ENCODE measurements around the gene NFYA. TPM values are rescaled to one million over a fixed set of nuclear protein-coding genes. Genes with fewer than 3 reads are reported as not detected.
A peak's percentile ranks its signal among the peaks of the same experiment; 100 is the strongest.

The NFYA gene
- total RNA-seq, 1 experiment from 2014 or later: 34.7 TPM

- TF ChIP-seq ZSCAN18 (CRISPR knock-in tag; IDR thresholded peaks at IDR 0.05): no peak
- no peak for TF ChIP-seq FOXP1 (CRISPR knock-in tag; IDR thresholded peaks at IDR 0.05; ENCODE audit: borderline replicate concordance)
- TF ChIP-seq HMGA2 (CRISPR knock-in tag; IDR thresholded peaks at IDR 0.05): no peak
- TF ChIP-seq ATF6 (CRISPR knock-in tag; IDR thresholded peaks at IDR 0.05): no peak
- TF ChIP-seq TEAD1 (CRISPR knock-in tag; IDR thresholded peaks at IDR 0.05): no peak
These were observed 46.7 kb upstream of the NFYA start (continued) for GRCh38 chr6:41025966-41026530.

- TF ChIP-seq ESRRA (CRISPR knock-in tag; IDR thresholded peaks at IDR 0.05; ENCODE audit: borderline replicate concordance) (no peak), E2F5 (CRISPR knock-in tag; IDR thresholded peaks at IDR 0.05) (no peak), EMX1 (CRISPR knock-in tag; IDR thresholded peaks at IDR 0.05) (no peak), GRHL2 (CRISPR knock-in tag; IDR thresholded peaks at IDR 0.05; ENCODE audit: insufficient replicate concordance, severe bottlenecking) (no peak), ZNF396 (CRISPR knock-in tag; IDR thresholded peaks at IDR 0.05; ENCODE audit: borderline replicate concordance) (no peak), PRDM15 (CRISPR knock-in tag; IDR thresholded peaks at IDR 0.05) (no peak), E2F4 (CRISPR knock-in tag; IDR thresholded peaks at IDR 0.05; ENCODE audit: borderline replicate concordance, low read depth) (no peak), ZMAT4 (CRISPR knock-in tag; IDR thresholded peaks at IDR 0.05) (no peak)
- Mint-ChIP-seq H3K27me3 (ENCODE audit: low read depth) (no peaks in the 10 kb centered on the region; the same call in 1 of the 2 replicates), H3K36me3 (no peaks in the 10 kb centered on the region), H3K4me1 (peaks cover 23% of the 10 kb centered on the region), H3K4me3 (peak overlapping the region; percentile 64), H3K9me3 (no peaks in the 10 kb centered on the region), H3K27ac (peak overlapping the region; percentile 2; the same call in 1 of the 2 replicates)
- ATAC-seq (no peak), DNase-seq (ENCODE audit: low spot score) (no peak)
- ChIA-PET POLR2A (interaction anchor here (0.9 to 1.0 kb wide), 2 partner anchors 28 to 133 kb away, joined by 3 to 6 read pairs; no protein-coding TSS in a partner anchor), CTCF (interaction anchor here (0.6 to 3.2 kb wide), 59 partner anchors 9 to 1093 kb away, joined by 3 to 97 read pairs (median 4); partner anchors contain the start of genes NFYA, OARD1, TSPO2 and UNC5CL)
These were observed 45.5 kb upstream of the NFYA start for GRCh38 chr6:41027241-41027640.

Data from WTC11 (cell line).